ENCODE data around the gene CSNK2A3. TPM values are rescaled to one million over a fixed set of nuclear protein-coding genes. Genes with fewer than 3 reads are reported as not detected.

CSNK2A3 gene
- total RNA-seq, 2 experiments from 2014 or later: 0.27 to 0.28 TPM

DNA sequence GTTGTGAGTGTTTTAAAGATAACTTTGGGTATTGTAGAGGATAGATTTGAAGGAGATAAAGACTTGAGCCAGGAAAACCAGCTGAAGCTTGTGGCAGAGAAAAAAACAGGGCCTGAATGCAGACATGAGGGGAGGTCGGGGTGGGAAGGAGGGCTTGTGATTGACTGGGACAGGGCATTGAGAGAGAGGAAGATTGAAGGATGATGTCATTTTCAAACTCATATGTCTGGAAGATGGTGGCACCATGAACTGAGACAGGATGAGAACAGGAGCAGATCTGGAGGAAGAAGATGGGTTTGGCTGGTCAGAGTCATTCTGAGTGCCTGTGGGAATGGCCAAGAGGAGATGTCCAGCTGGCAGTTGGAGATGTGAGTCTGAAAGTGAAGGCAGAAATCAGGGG lies 14.7 kb downstream of the CSNK2A3 start:
- H3K4me1 Mint-ChIP-seq (ENCODE audit: low read depth): no peaks in the 10 kb centered on the region
- no peak for ATAC-seq (ENCODE audit: poor library complexity)
- H3K36me3 Mint-ChIP-seq (ENCODE audit: low read depth): no peaks in the 10 kb centered on the region
- no peak for DNase-seq
- TF ChIP-seq, protein P1, sequence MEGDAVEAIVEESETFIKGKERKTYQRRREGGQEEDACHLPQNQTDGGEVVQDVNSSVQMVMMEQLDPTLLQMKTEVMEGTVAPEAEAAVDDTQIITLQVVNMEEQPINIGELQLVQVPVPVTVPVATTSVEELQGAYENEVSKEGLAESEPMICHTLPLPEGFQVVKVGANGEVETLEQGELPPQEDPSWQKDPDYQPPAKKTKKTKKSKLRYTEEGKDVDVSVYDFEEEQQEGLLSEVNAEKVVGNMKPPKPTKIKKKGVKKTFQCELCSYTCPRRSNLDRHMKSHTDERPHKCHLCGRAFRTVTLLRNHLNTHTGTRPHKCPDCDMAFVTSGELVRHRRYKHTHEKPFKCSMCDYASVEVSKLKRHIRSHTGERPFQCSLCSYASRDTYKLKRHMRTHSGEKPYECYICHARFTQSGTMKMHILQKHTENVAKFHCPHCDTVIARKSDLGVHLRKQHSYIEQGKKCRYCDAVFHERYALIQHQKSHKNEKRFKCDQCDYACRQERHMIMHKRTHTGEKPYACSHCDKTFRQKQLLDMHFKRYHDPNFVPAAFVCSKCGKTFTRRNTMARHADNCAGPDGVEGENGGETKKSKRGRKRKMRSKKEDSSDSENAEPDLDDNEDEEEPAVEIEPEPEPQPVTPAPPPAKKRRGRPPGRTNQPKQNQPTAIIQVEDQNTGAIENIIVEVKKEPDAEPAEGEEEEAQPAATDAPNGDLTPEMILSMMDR (IDR thresholded peaks at IDR 0.05): no peak
- no peak overlapping the region for H3K4me3 Mint-ChIP-seq
- no peak overlapping the region for H3K4me3 ChIP-seq (ENCODE audit: low read length)
- H3K36me3 ChIP-seq (ENCODE audit: insufficient read depth, low read length): no peaks in the 10 kb centered on the region
- H3K9me3 Mint-ChIP-seq: no peaks in the 10 kb centered on the region
- POLR2A ChIA-PET: no interaction called here
- H3K27ac ChIP-seq (ENCODE audit: low read depth in 1 of 2, low read length in 2 of 2): no peak overlapping the region
- H3K4me1 ChIP-seq (ENCODE audit: insufficient read depth, low read length): no peaks in the 10 kb centered on the region
- peaks cover 0 to 2% of the 10 kb centered on the region in 2 experiments for H3K27me3 ChIP-seq (ENCODE audit: control insufficient read depth in 1 of 2, insufficient read depth in 2 of 2, low read length in 2 of 2)
- H3K27ac Mint-ChIP-seq: no peak overlapping the region
- H3K9me3 ChIP-seq (ENCODE audit: control insufficient read depth in 1 of 2, insufficient read depth in 1 of 2, low read length in 2 of 2): no peaks in the 10 kb centered on the region
- intact Hi-C loops (cut with DNase I, micrococcal nuclease): no loop called here
- H3K27me3 Mint-ChIP-seq: peaks cover 4% of the 10 kb centered on the region
- CTCF ChIA-PET: no interaction called here

GRCh38 chr11:11336664-11337063 lies 16.4 kb downstream of the CSNK2A3 start:
- no peak for DNase-seq
- Histone ChIP-seq H3K27ac (ENCODE audit: low read depth in 1 of 2, low read length in 2 of 2) (no peak overlapping the region), H3K4me3 (ENCODE audit: low read length) (no peak overlapping the region), H3K9me3 (ENCODE audit: control insufficient read depth in 1 of 2, insufficient read depth in 1 of 2, low read length in 2 of 2) (no peaks in the 10 kb centered on the region), H3K4me1 (ENCODE audit: insufficient read depth, low read length) (no peaks in the 10 kb centered on the region), H3K27me3 (ENCODE audit: control insufficient read depth in 1 of 2, insufficient read depth in 2 of 2, low read length in 2 of 2) (peaks cover 0 to 2% of the 10 kb centered on the region in 2 experiments), H3K36me3 (ENCODE audit: insufficient read depth, low read length) (no peaks in the 10 kb centered on the region)
- CTCF ChIA-PET: no interaction called here
- intact Hi-C loops (cut with DNase I, micrococcal nuclease): no loop called here
- POLR2A ChIA-PET: interaction anchor here (0.5 kb wide), 1 partner anchor 231 kb away, joined by 3 read pairs; no protein-coding TSS in a partner anchor
- Mint-ChIP-seq H3K27me3 (peaks cover 4% of the 10 kb centered on the region), H3K9me3 (no peaks in the 10 kb centered on the region), H3K4me3 (no peak overlapping the region), H3K36me3 (ENCODE audit: low read depth) (no peaks in the 10 kb centered on the region), H3K4me1 (ENCODE audit: low read depth) (no peaks in the 10 kb centered on the region), H3K27ac (no peak overlapping the region)
- ATAC-seq (ENCODE audit: poor library complexity): no peak
- TF ChIP-seq, protein P1 (IDR thresholded peaks at IDR 0.05): no peak

- Histone ChIP-seq H3K4me3 (ENCODE audit: low read length) (no peak overlapping the region), H3K27ac (ENCODE audit: low read depth in 1 of 2, low read length in 2 of 2) (no peak overlapping the region), H3K36me3 (ENCODE audit: insufficient read depth, low read length) (no peaks in the 10 kb centered on the region), H3K9me3 (ENCODE audit: control insufficient read depth in 1 of 2, insufficient read depth in 1 of 2, low read length in 2 of 2) (no peaks in the 10 kb centered on the region), H3K27me3 (ENCODE audit: control insufficient read depth in 1 of 2, insufficient read depth in 2 of 2, low read length in 2 of 2) (peaks cover 0 to 2% of the 10 kb centered on the region in 2 experiments), H3K4me1 (ENCODE audit: insufficient read depth, low read length) (no peaks in the 10 kb centered on the region)
- ChIA-PET CTCF (interaction anchor here (0.6 kb wide), 1 partner anchor 9 kb away, joined by 3 read pairs; no protein-coding TSS in a partner anchor), POLR2A (no interaction called here)
- Mint-ChIP-seq H3K9me3 (no peaks in the 10 kb centered on the region), H3K4me3 (no peak overlapping the region), H3K36me3 (ENCODE audit: low read depth) (no peaks in the 10 kb centered on the region), H3K27me3 (peaks cover 4% of the 10 kb centered on the region), H3K27ac (no peak overlapping the region), H3K4me1 (ENCODE audit: low read depth) (no peaks in the 10 kb centered on the region)
- intact Hi-C loops (cut with DNase I, micrococcal nuclease): no loop called here
- TF ChIP-seq, protein P1 (IDR thresholded peaks at IDR 0.05): no peak
- no peak for DNase-seq
- no peak for ATAC-seq (ENCODE audit: poor library complexity)
These were observed 18.0 kb downstream of the CSNK2A3 start for GRCh38 chr11:11335043-11335442.

Data from CD4-positive, alpha-beta T cell (primary cell).